Measurements from ENCODE around the gene AP5S1.

Gene AP5S1

GRCh38 chr20:3867802-3868201, 47.5 kb downstream of the AP5S1 start:
- Histone ChIP-seq H3K79me2 (ENCODE audit: low read length) (no peaks in the 10 kb centered on the region), H3K4me1 (ENCODE audit: low read length) (peaks cover 13% of the 10 kb centered on the region), H4K20me1 (ENCODE audit: insufficient read depth, low read length) (0 out of 2 replicates have a peak, but pooled peaks cover 3% of the 10 kb centered on the region), H3K36me3 (replicated peaks; ENCODE audit: low read depth, low read length) (peaks cover 53% of the 10 kb centered on the region), H3K27me3 (ENCODE audit: low read depth, low read length) (no peaks in the 10 kb centered on the region), H3K27ac (ENCODE audit: low read length) (no peak overlapping the region), H3K9ac (ENCODE audit: low read length) (no peak overlapping the region), H2AFZ (ENCODE audit: low read depth, low read length) (no peak overlapping the region), H3K4me2 (ENCODE audit: low read length) (no peak overlapping the region), H3K9me3 (ENCODE audit: insufficient read depth, low read length) (no peaks in the 10 kb centered on the region), H3K4me3 (ENCODE audit: low read length) (no peak overlapping the region)
- no peak for TF ChIP-seq EZH2phosphoT487 (IDR thresholded peaks at IDR 0.05; ENCODE audit: low read depth)
- no peak for TF ChIP-seq CTCF (IDR thresholded peaks at IDR 0.05; ENCODE audit: low read depth, low read length)

- Histone ChIP-seq H3K4me1 (ENCODE audit: low read length) (peaks cover 12% of the 10 kb centered on the region), H3K4me3 (ENCODE audit: low read length) (no peak overlapping the region), H3K27ac (ENCODE audit: low read length) (no peak overlapping the region), H3K79me2 (ENCODE audit: low read length) (no peaks in the 10 kb centered on the region), H3K27me3 (ENCODE audit: low read depth, low read length) (no peaks in the 10 kb centered on the region), H2AFZ (ENCODE audit: low read depth, low read length) (no peak overlapping the region), H3K9ac (ENCODE audit: low read length) (no peak overlapping the region), H4K20me1 (ENCODE audit: insufficient read depth, low read length) (peaks cover 17% of the 10 kb centered on the region), H3K9me3 (ENCODE audit: insufficient read depth, low read length) (no peaks in the 10 kb centered on the region), H3K4me2 (ENCODE audit: low read length) (no peak overlapping the region), H3K36me3 (replicated peaks; ENCODE audit: low read depth, low read length) (peaks cover 41% of the 10 kb centered on the region)
- TF ChIP-seq CTCF (IDR thresholded peaks at IDR 0.05; ENCODE audit: low read depth, low read length) = no peak
- no peak for TF ChIP-seq EZH2phosphoT487 (IDR thresholded peaks at IDR 0.05; ENCODE audit: low read depth)
Measured at GRCh38 chr20:3869839-3870634, 49.7 kb downstream of the AP5S1 start.

GRCh38 chr20:3871550-3872265, 51.4 kb downstream of the AP5S1 start:
- TF ChIP-seq CTCF (IDR thresholded peaks at IDR 0.05; ENCODE audit: low read depth, low read length) (no peak), EZH2phosphoT487 (IDR thresholded peaks at IDR 0.05; ENCODE audit: low read depth) (no peak)
- peaks cover 26% of the 10 kb centered on the region for H3K36me3 ChIP-seq (replicated peaks; ENCODE audit: low read depth, low read length)
- H3K79me2 ChIP-seq (ENCODE audit: low read length) = no peaks in the 10 kb centered on the region
- no peaks in the 10 kb centered on the region for H3K9me3 ChIP-seq (ENCODE audit: insufficient read depth, low read length)
- H3K4me1 ChIP-seq (ENCODE audit: low read length) = peaks cover 12% of the 10 kb centered on the region
- H3K9ac ChIP-seq (ENCODE audit: low read length) = no peak overlapping the region
- no peaks in the 10 kb centered on the region for H3K27me3 ChIP-seq (ENCODE audit: low read depth, low read length)
- no peak overlapping the region for H3K27ac ChIP-seq (ENCODE audit: low read length)
- no peak overlapping the region for H2AFZ ChIP-seq (ENCODE audit: low read depth, low read length)
- peaks cover 18% of the 10 kb centered on the region for H4K20me1 ChIP-seq (ENCODE audit: insufficient read depth, low read length)
- H3K4me2 ChIP-seq (ENCODE audit: low read length) = no peak overlapping the region
- no peak overlapping the region for H3K4me3 ChIP-seq (ENCODE audit: low read length)

- Histone ChIP-seq H3K36me3 (replicated peaks; ENCODE audit: low read depth, low read length) (peaks cover 23% of the 10 kb centered on the region), H3K4me1 (ENCODE audit: low read length) (peaks cover 12% of the 10 kb centered on the region), H3K27me3 (ENCODE audit: low read depth, low read length) (no peaks in the 10 kb centered on the region), H3K27ac (ENCODE audit: low read length) (no peak overlapping the region), H2AFZ (ENCODE audit: low read depth, low read length) (no peak overlapping the region), H3K79me2 (ENCODE audit: low read length) (no peaks in the 10 kb centered on the region), H4K20me1 (ENCODE audit: insufficient read depth, low read length) (peaks cover 18% of the 10 kb centered on the region), H3K9me3 (ENCODE audit: insufficient read depth, low read length) (no peaks in the 10 kb centered on the region), H3K9ac (ENCODE audit: low read length) (no peak overlapping the region), H3K4me3 (ENCODE audit: low read length) (no peak overlapping the region), H3K4me2 (ENCODE audit: low read length) (no peak overlapping the region)
- TF ChIP-seq CTCF (IDR thresholded peaks at IDR 0.05; ENCODE audit: low read depth, low read length) (no peak), EZH2phosphoT487 (IDR thresholded peaks at IDR 0.05; ENCODE audit: low read depth) (no peak)
Measured at GRCh38 chr20:3873507-3873906, 53.2 kb downstream of the AP5S1 start.
